Esophagus muscularis mucosa (tissue), 4 donors: ENCODE results near the gene LARGE1.

ENCODE experiments used
- EP300 ChIP-seq: sonication (generic); formaldehyde crosslinking; IDR thresholded peaks from one replicate; pipeline ENCODE4 v1.6.1; 2017; ENCODE audit warnings: antibody characterized with exemption
- POLR2A ChIP-seq: fragments of 450-650 bp; IDR thresholded peaks from one replicate; pipeline ENCODE4 v1.6.1; 2017; ENCODE audit warnings: antibody characterized with exemption, moderate library complexity, mild to moderate bottlenecking, low read depth
- TF ChIP-seq, protein P1 (sequence below), 3 experiments: fragments of 200-600 bp in 2 of 3; fragments of 450-650 bp in 1 of 3; sonication (generic) in 2 of 3; IDR thresholded peaks; one replicate each; pipeline ENCODE4 v1.5.1; 2017 to 2019; ENCODE audit warnings: antibody characterized with exemption in 3 of 3, mild to moderate bottlenecking in 2 of 3, moderate library complexity in 1 of 3

DNA sequence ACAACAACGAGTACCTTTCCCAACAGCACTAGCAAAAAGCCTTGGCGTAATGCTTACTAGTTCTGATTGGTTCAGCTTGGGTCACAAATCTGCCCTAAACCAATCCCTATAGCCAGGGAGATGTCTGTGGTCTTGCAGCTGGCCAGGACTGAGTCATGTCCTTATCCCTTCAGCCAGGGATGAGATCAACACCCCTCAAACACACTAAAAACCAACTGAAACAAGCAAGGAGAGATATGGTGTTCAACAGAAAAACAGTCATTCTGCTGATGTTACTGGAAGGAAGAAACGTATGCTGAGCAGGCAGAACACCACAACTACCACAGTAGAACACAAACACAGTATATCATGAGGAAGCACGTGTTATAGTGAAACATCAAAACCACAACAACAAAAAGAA is 375.6 kb downstream of the LARGE1 start:
- TF ChIP-seq EP300 (no peak), POLR2A (no peak)
- TF ChIP-seq, protein P1, sequence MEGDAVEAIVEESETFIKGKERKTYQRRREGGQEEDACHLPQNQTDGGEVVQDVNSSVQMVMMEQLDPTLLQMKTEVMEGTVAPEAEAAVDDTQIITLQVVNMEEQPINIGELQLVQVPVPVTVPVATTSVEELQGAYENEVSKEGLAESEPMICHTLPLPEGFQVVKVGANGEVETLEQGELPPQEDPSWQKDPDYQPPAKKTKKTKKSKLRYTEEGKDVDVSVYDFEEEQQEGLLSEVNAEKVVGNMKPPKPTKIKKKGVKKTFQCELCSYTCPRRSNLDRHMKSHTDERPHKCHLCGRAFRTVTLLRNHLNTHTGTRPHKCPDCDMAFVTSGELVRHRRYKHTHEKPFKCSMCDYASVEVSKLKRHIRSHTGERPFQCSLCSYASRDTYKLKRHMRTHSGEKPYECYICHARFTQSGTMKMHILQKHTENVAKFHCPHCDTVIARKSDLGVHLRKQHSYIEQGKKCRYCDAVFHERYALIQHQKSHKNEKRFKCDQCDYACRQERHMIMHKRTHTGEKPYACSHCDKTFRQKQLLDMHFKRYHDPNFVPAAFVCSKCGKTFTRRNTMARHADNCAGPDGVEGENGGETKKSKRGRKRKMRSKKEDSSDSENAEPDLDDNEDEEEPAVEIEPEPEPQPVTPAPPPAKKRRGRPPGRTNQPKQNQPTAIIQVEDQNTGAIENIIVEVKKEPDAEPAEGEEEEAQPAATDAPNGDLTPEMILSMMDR (IDR thresholded peaks at IDR 0.05), result no peak
